Esophagus muscularis mucosa (tissue), 4 donors: Measurements from ENCODE around the gene DCST2.

Experiments used
- CTCF ChIP-seq, 3 experiments: fragments of 200-600 bp in 2 of 3; fragments of 450-650 bp in 1 of 3; sonication (generic) in 2 of 3; IDR thresholded peaks; one replicate each; pipeline ENCODE4 v1.5.1; 2017 to 2019; ENCODE audit warnings: antibody characterized with exemption in 3 of 3, mild to moderate bottlenecking in 2 of 3, moderate library complexity in 1 of 3
- EP300 ChIP-seq: sonication (generic); formaldehyde crosslinking; IDR thresholded peaks from one replicate; pipeline ENCODE4 v1.6.1; 2017; ENCODE audit warnings: antibody characterized with exemption
- POLR2A ChIP-seq: fragments of 450-650 bp; IDR thresholded peaks from one replicate; pipeline ENCODE4 v1.6.1; 2017; ENCODE audit warnings: antibody characterized with exemption, moderate library complexity, mild to moderate bottlenecking, low read depth

GRCh38 chr1:155008015-155008941, 25.3 kb downstream of the DCST2 start:
- TF ChIP-seq POLR2A (no peak), CTCF (IDR thresholded peaks at IDR 0.05) (no peak), EP300 (no peak)
